Superior temporal gyrus (tissue), 1 donor: ENCODE measurements around the gene IFITM5.
"Not testable (repeated sequence)": the region's sequence is repeated elsewhere in the genome, so short reads cannot be mapped to it uniquely, and the experiment has no call there.

Experiments
- DNase-seq: peaks from one replicate; pipeline ENCODE4 v3.0.0-alpha.2; 2016; ENCODE audit errors: extremely low spot score

The IFITM5 gene

GRCh38 chr11:312092-312816 lies 12.9 kb upstream of the IFITM5 start:
- no peak for DNase-seq

- not testable (repeated sequence) for DNase-seq
Measured at GRCh38 chr11:311013-311748, 11.9 kb upstream of the IFITM5 start.

- not testable (repeated sequence) for DNase-seq
Measured at GRCh38 chr11:309979-310572, 10.8 kb upstream of the IFITM5 start.

- DNase-seq = not testable (repeated sequence)
Measured at GRCh38 chr11:308740-309665, 9.7 kb upstream of the IFITM5 start.

- DNase-seq = not testable (repeated sequence)
Measured at GRCh38 chr11:307766-308708, 8.7 kb upstream of the IFITM5 start, which contains the start of gene IFITM2. IFITM2 (plus strand) TSS chr11:307816; CDS start chr11:308193, 377 bp downstream.

- no peak for DNase-seq
Measured at GRCh38 chr11:306645-307371, 7.5 kb upstream of the IFITM5 start.

- DNase-seq = no peak
Measured at GRCh38 chr11:305844-306211, 6.5 kb upstream of the IFITM5 start.

- DNase-seq = peak; percentile 60
Measured at GRCh38 chr11:304915-305843, 5.9 kb upstream of the IFITM5 start.

GRCh38 chr11:304061-304506 lies 4.8 kb upstream of the IFITM5 start:
- no peak for DNase-seq

- DNase-seq = no peak
Measured at GRCh38 chr11:303363-303762, 4.0 kb upstream of the IFITM5 start.

- no peak for DNase-seq
Measured at GRCh38 chr11:299951-300735, 817 bp upstream of the IFITM5 start.

GRCh38 chr11:298406-299065 lies 790 bp downstream of the IFITM5 start:
- DNase-seq = no peak

GRCh38 chr11:297586-298405 lies 1.5 kb downstream of the IFITM5 start:
- DNase-seq = no peak

- DNase-seq = no peak
Measured at GRCh38 chr11:297051-297585, 2.2 kb downstream of the IFITM5 start.

GRCh38 chr11:296171-297050 lies 2.9 kb downstream of the IFITM5 start:
- no peak for DNase-seq
